ENCODE measurements around the gene EXD1. TPM values are rescaled to one million over a fixed set of nuclear protein-coding genes. Genes with fewer than 3 reads are reported as not detected.

Gene EXD1
- polyA plus RNA-seq, 1 donor (not counting 4 experiments of a cell fraction or from before 2014, with no cell fraction given): 0.16 TPM

GRCh38 chr15:41153733-41154132 is 76.8 kb downstream of the EXD1 start:
- FAIRE-seq: no peak
- H3K27me3 ChIP-seq (ENCODE audit: control insufficient read depth, extremely low read depth, insufficient read depth, low read length): no peaks in the 10 kb centered on the region
- no peak overlapping the region for H3K4me2 ChIP-seq (ENCODE audit: control insufficient read depth, extremely low read depth, insufficient read depth, low read depth, low read length)
- H3K9me1 ChIP-seq (ENCODE audit: control insufficient read depth, extremely low read depth, insufficient read depth, low read length): no peaks in the 10 kb centered on the region
- H3K79me2 ChIP-seq (ENCODE audit: control insufficient read depth, insufficient read depth, low read length): no peaks in the 10 kb centered on the region
- TF ChIP-seq CTCF (optimal IDR thresholded peaks at IDR 0.05 in 1 of 3, IDR thresholded peaks at IDR 0.05 in 1 of 3, conservative IDR thresholded peaks at IDR 0.05 in 1 of 3; ENCODE audit: extremely low read depth in 1 of 3, insufficient read depth in 2 of 3, low read length in 3 of 3) (no peak), EZH2 (IDR thresholded peaks at IDR 0.05; ENCODE audit: low read length) (no peak)
- dilution Hi-C loops (cut with MboI; ENCODE audit: extremely low pct_ligation_motif_present, low sequenced_read_pairs): no loop called here
- no peaks in the 10 kb centered on the region for H3K9me3 ChIP-seq (ENCODE audit: control insufficient read depth, low read depth, low read length)
- DNase-seq (ENCODE audit: low read depth, low spot score): no peak
- H4K20me1 ChIP-seq (ENCODE audit: control insufficient read depth, extremely low read depth, insufficient read depth, low read length): no peaks in the 10 kb centered on the region
- no peak overlapping the region for H2AFZ ChIP-seq (ENCODE audit: control insufficient read depth, low read length)
- H3K27ac ChIP-seq (ENCODE audit: control insufficient read depth, insufficient read depth, low read length): no peak overlapping the region
- no peak overlapping the region for H3K4me3 ChIP-seq (ENCODE audit: control insufficient read depth in 2 of 3, extremely low read depth in 1 of 3, insufficient read depth in 2 of 3, low read depth in 1 of 3, low read length in 3 of 3)
- no peaks in the 10 kb centered on the region for H3K36me3 ChIP-seq (ENCODE audit: control insufficient read depth in 2 of 2, extremely low read depth in 1 of 2, insufficient read depth in 2 of 2, low read length in 2 of 2)
- peaks cover 18% of the 10 kb centered on the region for H3K4me1 ChIP-seq (ENCODE audit: control insufficient read depth, extremely low read depth, insufficient read depth, low read length)
- no peak overlapping the region for H3K9ac ChIP-seq (ENCODE audit: control insufficient read depth, extremely low read depth, insufficient read depth, low read length)

- Histone ChIP-seq H3K9ac (ENCODE audit: control insufficient read depth, extremely low read depth, insufficient read depth, low read length) (no peak overlapping the region), H3K9me1 (ENCODE audit: control insufficient read depth, extremely low read depth, insufficient read depth, low read length) (no peaks in the 10 kb centered on the region), H3K27ac (ENCODE audit: control insufficient read depth, insufficient read depth, low read length) (no peak overlapping the region), H3K79me2 (ENCODE audit: control insufficient read depth, insufficient read depth, low read length) (no peaks in the 10 kb centered on the region), H3K4me1 (ENCODE audit: control insufficient read depth, extremely low read depth, insufficient read depth, low read length) (peaks cover 18% of the 10 kb centered on the region), H4K20me1 (ENCODE audit: control insufficient read depth, extremely low read depth, insufficient read depth, low read length) (no peaks in the 10 kb centered on the region), H3K36me3 (ENCODE audit: control insufficient read depth in 2 of 2, extremely low read depth in 1 of 2, insufficient read depth in 2 of 2, low read length in 2 of 2) (no peaks in the 10 kb centered on the region), H3K9me3 (ENCODE audit: control insufficient read depth, low read depth, low read length) (no peaks in the 10 kb centered on the region), H2AFZ (ENCODE audit: control insufficient read depth, low read length) (no peak overlapping the region), H3K27me3 (ENCODE audit: control insufficient read depth, extremely low read depth, insufficient read depth, low read length) (no peaks in the 10 kb centered on the region), H3K4me2 (ENCODE audit: control insufficient read depth, extremely low read depth, insufficient read depth, low read depth, low read length) (no peak overlapping the region), H3K4me3 (ENCODE audit: control insufficient read depth in 2 of 3, extremely low read depth in 1 of 3, insufficient read depth in 2 of 3, low read depth in 1 of 3, low read length in 3 of 3) (no peak overlapping the region)
- DNase-seq (ENCODE audit: low read depth, low spot score): no peak
- FAIRE-seq: no peak
- no peak for TF ChIP-seq EZH2 (IDR thresholded peaks at IDR 0.05; ENCODE audit: low read length)
- TF ChIP-seq CTCF (optimal IDR thresholded peaks at IDR 0.05 in 1 of 3, IDR thresholded peaks at IDR 0.05 in 1 of 3, conservative IDR thresholded peaks at IDR 0.05 in 1 of 3; ENCODE audit: extremely low read depth in 1 of 3, insufficient read depth in 2 of 3, low read length in 3 of 3): no peak
- dilution Hi-C loops (cut with MboI; ENCODE audit: extremely low pct_ligation_motif_present, low sequenced_read_pairs): no loop called here
Observed at GRCh38 chr15:41151451-41152005, 79.0 kb downstream of the EXD1 start.

Measured in keratinocyte (primary cell).